Stimulated activated CD8-positive, alpha-beta memory T cell treated with anti-CD3 and anti-CD28 coated beads, Interleukin-7, amount 100 ng/mL, for 4 hours (primary cell): Measurements from ENCODE around the gene CD2AP.
A peak's percentile ranks its signal among the peaks of the same experiment; 100 is the strongest.
"Not testable (repeated sequence)": the region's sequence is repeated elsewhere in the genome, so short reads cannot be mapped to it uniquely, and the experiment has no call there.

Experiments used
- DNase-seq, 2 donors: peaks; one replicate each; pipeline ENCODE4 v3.0.0-alpha.2; 2020; ENCODE audit warnings: low read depth in 2 of 2

Gene CD2AP, protein sequence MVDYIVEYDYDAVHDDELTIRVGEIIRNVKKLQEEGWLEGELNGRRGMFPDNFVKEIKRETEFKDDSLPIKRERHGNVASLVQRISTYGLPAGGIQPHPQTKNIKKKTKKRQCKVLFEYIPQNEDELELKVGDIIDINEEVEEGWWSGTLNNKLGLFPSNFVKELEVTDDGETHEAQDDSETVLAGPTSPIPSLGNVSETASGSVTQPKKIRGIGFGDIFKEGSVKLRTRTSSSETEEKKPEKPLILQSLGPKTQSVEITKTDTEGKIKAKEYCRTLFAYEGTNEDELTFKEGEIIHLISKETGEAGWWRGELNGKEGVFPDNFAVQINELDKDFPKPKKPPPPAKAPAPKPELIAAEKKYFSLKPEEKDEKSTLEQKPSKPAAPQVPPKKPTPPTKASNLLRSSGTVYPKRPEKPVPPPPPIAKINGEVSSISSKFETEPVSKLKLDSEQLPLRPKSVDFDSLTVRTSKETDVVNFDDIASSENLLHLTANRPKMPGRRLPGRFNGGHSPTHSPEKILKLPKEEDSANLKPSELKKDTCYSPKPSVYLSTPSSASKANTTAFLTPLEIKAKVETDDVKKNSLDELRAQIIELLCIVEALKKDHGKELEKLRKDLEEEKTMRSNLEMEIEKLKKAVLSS

DNA sequence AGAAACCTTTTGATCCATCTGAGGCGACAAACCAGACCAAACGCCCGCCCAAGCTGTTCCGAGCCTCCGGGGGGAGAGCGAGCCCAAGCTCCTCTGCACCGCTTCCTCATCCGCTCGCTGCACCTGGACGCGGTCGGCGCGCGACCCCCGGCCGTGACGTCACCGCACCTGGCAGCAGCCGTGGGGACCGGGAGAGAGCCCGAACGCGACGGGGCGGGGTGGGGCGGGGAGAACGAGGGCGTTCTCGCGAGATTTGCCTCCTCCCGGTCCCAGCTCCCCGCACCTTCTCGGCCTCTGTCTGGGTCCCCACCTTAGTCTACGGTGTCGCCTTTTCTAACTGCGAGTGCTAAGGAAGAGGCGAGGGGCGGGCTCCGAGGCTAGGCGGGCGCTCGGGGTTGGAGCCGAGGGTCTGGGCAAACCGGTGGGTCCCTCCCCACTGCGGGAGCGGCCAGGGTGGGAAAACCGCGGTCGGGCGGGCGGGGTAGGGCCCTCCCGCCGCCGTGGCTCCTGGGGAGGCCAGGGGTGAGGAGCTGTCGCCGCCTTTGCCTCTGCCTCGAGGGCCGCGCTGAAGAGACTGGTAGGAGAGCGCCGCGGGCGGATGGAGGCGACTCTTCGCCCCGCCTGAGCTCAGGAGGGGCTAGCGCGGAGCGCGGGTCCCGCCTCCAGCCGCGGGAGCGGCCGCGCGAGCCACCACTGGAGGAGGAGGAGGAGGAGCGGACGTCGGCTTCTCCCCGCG is at the start of gene CD2AP:
CD2AP (plus strand) TSS at position 293 of the 736 bp plus-strand sequence. CDS start 456 bp downstream, outside the sequence.
- peak; percentile 80 to 88 for DNase-seq

DNA sequence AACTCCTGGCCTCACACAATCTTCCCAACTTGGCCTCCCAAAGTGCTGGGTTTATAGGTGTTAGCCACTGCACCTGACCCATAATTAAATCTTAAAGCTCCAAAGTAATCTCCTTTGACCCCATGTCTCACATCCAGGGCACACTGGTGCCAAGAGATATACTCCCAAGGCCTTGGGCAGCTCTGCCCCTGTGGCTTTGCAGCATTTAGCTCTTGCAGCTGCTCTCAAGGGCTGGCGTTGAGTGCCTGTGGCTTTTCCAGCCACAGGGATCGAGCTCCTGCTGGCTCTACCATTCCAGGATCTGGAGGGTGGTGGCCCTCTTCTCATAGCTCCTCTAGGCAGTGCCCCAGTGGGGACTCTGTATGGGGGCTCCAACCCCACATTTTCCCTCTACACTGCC is 49.3 kb upstream of the CD2AP start:
- no peak for DNase-seq

DNA sequence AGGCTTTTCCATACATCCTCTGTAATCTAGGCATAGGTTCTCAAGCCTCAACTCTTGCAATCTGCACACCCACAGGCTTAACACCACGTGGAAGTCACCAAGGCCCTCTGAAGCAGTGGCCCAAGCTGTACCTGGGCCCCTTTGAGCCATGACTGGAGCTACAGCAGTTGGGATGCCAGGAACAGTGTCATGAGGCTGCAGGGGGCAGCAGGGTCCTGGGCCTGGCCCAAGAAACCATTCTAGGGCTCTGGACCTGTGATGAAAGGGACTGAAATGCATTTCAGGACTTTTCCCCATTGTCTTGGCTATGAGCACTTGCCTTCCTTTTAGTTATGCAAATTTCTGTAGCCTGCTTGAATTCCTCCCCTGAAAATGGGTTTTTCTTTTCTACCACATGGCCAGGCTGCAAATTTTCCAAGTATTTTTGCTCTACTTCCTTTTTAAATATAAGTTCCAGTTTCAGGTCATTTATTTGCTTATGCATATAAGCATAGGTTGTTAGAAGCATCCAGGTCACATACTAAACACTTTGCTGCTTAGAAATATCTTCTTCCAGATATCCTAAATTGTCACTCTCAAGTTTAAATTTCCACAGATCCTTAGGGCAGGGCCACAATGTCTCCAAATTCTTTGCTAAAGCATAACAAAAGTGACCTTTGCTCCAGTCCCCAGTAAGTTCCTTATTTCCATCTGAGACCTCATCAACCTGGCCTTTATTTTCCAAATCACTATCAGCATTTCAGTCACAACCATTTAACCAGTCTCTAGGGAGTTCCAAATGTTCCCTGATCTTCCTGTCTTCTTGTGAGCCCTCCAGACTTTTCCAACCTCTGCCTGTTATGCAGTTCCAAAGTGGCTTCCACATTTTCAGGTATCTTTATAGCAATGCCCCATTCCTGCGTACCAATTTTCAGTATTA is 48.6 kb upstream of the CD2AP start:
- DNase-seq = no peak

GRCh38 chr6:47434372-47435253 is 43.0 kb upstream of the CD2AP start:
- DNase-seq = no peak

DNA sequence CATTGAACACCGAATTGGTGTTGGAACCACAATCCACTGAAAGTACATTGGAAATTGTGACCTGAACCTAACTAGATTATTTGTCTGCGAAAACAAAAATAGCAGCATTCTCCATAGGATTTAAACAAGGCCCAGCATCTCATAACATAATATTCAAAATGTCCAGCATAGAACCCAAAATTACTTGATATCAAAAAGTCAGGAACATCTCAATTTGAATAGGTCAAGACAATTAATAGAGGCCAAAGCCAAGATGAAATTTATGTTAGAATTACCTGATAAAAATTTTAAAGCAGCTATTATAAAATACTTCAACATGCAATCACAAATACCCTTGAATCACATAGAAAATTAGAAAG is 42.4 kb upstream of the CD2AP start:
- no peak for DNase-seq

GRCh38 chr6:47437592-47437991 is 40.0 kb upstream of the CD2AP start:
- no peak for DNase-seq

GRCh38 chr6:47438481-47439347 is 38.9 kb upstream of the CD2AP start:
- no peak for DNase-seq

DNA sequence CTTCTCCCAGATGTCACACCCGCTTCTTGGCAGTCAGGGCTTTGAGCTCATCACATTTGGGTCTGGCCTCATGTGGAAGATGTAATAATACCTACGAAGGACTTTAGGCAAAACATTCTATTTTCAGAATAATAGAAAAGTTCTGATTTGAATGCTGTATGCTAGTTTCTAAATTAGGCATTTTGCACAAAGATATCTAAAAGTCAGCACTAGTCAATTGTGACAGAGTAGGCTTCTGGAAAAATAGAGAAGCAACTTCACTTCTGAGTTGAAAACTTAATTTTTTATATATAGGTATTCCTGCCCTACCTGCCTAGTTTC is 38.3 kb upstream of the CD2AP start:
- DNase-seq = no peak

DNA sequence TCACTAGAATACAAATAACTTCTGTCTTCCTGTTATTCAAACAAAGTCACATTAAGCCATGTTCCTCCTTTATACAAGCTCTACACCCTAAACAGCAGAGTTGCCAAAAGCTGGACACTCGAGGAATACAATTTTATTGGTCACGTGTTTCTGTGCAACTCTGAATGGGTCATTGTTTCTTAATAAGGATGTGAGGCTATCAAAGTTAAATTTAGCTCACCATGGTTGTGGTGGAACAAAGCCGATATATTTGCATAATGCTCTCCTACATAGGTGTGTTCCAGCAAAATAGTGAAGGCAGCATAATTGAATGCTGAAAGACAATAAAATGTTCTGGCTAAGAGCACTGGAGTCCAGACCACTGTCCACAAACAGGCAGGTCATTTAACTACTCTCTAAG is 36.9 kb upstream of the CD2AP start:
- no peak for DNase-seq

DNA sequence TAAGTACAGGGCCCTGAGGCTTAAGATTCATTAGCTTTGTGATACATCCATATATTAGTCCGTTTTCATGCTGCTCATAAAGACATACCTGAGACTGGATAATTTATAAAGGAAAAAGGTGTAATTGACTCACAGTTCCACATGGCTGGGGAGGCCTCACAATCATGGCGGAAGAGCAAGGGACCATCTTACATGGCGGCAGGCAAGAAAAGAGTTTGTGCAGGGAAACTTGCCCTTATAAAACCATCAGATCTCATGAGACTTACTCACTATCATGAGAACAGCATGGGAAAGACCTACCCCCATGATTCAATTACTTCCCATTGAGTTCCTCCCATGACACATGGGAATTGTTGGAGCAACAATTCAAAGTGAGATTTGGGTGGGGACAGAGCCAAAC is 32.6 kb upstream of the CD2AP start:
- DNase-seq = not testable (repeated sequence)

DNA sequence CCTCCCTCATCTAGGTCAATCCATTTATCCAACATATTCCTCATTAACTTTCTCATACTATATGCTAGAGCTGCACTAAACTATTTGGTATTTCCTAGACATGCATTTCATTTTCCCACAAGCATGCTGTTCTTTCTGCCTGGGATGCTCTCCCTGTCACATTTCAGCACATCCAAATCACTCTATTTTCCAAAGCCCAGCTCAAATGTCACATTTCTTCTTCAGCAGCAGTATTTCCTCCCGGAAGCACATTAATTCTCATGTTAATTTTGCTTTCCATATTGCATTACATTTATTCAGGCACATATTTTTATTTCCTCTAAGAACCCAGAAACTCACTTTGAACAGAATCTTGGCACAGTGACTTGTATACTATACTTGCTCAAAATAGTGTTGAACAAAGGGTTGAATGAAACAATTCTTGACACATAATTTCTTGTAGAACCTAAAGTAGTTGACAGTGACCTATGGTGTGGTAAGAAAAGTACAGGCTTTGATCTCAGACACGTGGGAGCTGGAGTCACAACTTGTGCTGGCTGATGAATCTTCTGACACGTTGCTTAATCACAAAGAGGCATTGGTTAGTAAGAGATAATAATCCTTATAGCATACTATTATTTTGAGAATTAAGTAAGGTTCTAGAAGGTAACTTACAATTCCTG is 30.8 kb upstream of the CD2AP start:
- peak in 1 of 2 donors; percentile 3 for DNase-seq

GRCh38 chr6:47447722-47448121 is 29.9 kb upstream of the CD2AP start:
- no peak for DNase-seq

- DNase-seq = no peak
Measured at GRCh38 chr6:47451162-47451561, 26.4 kb upstream of the CD2AP start.

DNA sequence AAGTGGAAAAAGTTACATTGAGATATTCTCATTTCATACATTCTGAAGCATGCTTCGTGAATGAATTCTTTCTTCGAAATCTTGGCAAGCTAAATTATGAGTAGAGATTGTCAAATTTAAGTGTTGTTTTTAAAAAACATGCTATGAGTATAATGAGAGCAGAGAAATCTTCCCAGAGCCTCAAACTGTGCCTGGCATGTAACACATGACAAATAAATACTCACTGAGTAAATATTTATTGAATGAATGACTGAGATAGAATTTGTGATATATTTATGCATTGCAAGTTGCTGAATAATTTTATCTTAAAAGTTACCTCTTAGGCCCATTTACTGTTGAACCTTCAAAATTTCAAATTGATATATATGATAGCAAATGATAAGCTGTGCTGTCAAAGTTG is 24.7 kb upstream of the CD2AP start:
- DNase-seq = no peak

DNA sequence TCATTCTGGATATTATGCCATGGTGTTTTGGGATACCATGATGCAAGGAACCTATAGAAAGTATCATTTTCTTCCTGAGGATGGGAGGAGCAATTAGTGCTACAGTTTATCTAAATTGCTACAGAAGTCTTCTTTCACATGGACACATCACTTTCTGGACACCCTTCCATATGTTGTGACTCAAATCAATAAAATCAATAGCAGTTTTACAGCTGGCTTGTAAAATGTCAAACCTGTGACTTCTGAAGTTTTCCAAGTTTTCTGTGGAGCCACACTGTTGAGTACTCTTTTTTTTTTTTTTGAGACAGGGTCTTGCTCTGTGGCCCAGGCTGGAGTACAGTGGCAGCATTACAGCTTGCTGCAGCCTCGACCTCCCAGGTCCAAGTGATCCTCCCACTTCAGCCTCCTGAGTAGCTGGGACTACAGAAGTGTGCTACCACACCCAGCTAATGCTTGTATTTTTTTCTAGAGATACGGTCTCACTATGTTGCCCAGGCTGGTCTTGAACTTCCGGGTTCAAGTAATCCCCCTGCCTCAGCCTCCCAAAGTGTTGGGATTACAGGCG is 24.1 kb upstream of the CD2AP start:
- DNase-seq = no peak

- DNase-seq = no peak
Measured at GRCh38 chr6:47454713-47455396, 22.7 kb upstream of the CD2AP start.

DNA sequence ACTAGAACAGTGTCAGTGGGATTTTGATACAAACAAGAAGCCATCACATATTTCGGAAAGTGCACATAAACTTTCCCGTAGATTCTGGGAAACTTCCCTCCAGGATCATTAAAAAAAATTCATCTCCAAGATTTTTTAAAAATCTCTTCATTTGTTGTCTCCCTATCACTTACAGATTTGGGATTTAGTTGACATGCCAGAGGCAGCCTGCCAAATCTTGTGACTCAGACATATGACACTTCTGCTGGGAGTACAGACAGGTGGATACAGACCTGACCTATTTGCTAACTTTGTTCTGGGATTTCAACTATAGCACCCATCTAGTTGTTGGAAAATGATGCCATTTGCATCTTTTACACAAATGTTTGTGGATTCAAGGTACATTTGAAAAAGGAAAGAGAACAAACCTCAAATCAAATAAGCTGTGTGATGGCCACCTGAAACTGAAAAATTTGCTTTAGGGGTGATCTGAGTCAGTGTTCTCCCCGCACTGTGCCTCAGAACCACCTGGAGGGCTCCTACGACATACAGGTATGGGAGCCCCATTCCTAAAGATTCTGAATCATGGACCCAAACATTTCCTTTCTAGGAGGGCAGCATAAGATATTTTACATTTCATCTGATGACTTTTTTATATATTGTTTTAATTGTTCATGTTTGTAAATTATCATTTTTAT is 21.9 kb upstream of the CD2AP start:
- no peak for DNase-seq

- DNase-seq = no peak
Measured at GRCh38 chr6:47456536-47456975, 21.0 kb upstream of the CD2AP start.
